ENCODE results near the gene ZNF132.
A peak's percentile ranks its signal among the peaks of the same experiment; 100 is the strongest.
"Not testable (repeated sequence)": the region's sequence is repeated elsewhere in the genome, so short reads cannot be mapped to it uniquely, and the experiment has no call there.

ZNF132 gene

DNA sequence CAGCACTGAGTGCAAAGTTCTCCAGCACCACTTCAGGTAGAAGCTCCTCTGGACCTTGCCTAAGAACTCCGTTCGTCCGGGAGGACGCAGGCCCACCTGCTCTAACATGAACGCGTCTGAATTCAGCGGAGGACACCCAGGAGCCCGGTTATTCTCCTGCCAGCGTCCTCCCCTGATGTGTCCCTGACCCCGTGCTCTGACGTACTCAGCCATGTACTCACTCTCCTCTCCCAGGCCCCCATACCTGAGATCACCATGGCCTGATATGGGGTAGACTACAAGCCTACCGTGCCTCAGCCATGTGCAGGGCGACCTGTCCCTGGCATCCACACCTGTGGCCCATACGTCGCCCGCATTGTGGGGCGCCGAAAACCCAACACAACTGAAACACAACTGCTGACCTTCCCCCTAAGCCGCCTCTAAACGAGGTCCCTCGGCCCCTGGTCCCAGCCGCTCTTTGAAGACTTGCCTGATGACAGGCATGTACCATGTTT lies 32.2 kb downstream of the ZNF132 start:
- H3K4me3 Mint-ChIP-seq, result peak overlapping the region; percentile 95
- H3K9me3 Mint-ChIP-seq, result no peaks in the 10 kb centered on the region
- peaks cover 45% of the 10 kb centered on the region for H3K4me1 Mint-ChIP-seq
- H3K27ac Mint-ChIP-seq, result peak overlapping the region; percentile 93
- DNase-seq, result no peak
- peaks cover 12% of the 10 kb centered on the region for H3K36me3 Mint-ChIP-seq
- H3K27me3 Mint-ChIP-seq, result no peaks in the 10 kb centered on the region
- CTCF ChIA-PET, result interaction anchor here (1.5 kb wide), 2 partner anchors 55 to 186 kb away, joined by 4 read pairs; no protein-coding TSS in a partner anchor

DNA sequence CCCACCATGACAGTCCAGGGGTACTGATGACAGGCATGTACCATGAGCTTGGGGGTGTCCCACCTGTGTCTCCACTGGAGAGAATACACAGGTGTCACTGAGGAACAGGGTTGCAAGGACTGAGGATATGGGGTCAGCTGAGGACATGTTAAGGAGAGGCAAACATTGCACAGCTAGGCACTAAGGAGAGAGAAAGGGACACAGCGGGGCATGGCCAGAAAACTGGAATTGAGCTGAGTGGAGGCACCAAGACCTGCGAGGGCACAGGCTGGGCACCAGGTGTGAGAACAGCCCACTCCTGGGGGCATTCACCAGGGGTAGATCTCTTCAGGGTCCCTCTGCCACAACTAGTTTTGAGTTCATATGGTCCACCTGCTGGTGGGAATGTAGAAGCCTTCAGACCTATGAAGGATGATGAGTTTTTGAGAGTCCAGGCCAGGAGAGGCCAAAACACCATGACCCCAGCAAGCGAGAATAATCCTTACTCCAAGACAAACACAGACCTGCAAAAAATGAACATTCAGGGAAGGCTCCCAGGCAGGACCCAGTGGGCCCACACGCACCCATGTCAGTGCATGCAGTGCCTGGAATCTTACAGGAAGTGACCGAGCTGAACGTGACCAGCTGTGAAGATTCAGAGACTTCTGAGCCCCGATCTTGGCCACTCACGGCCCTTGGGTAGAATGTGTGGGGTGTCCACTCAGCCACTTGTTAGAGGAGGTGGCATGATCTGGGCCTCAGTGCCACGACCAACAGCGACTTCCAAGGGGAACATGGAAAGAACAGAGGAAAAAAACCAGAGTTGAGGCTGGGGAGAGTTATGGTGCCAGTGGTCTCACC lies 32.9 kb downstream of the ZNF132 start:
- CTCF ChIA-PET, result interaction anchor here (1.5 kb wide), 2 partner anchors 56 to 186 kb away, joined by 4 read pairs; no protein-coding TSS in a partner anchor
- H3K4me1 Mint-ChIP-seq, result peaks cover 45% of the 10 kb centered on the region
- no peak for DNase-seq
- peak overlapping the region; percentile 95 for H3K4me3 Mint-ChIP-seq
- peak overlapping the region; percentile 93 for H3K27ac Mint-ChIP-seq
- H3K9me3 Mint-ChIP-seq, result no peaks in the 10 kb centered on the region
- H3K27me3 Mint-ChIP-seq, result no peaks in the 10 kb centered on the region
- peaks cover 10% of the 10 kb centered on the region for H3K36me3 Mint-ChIP-seq

DNA sequence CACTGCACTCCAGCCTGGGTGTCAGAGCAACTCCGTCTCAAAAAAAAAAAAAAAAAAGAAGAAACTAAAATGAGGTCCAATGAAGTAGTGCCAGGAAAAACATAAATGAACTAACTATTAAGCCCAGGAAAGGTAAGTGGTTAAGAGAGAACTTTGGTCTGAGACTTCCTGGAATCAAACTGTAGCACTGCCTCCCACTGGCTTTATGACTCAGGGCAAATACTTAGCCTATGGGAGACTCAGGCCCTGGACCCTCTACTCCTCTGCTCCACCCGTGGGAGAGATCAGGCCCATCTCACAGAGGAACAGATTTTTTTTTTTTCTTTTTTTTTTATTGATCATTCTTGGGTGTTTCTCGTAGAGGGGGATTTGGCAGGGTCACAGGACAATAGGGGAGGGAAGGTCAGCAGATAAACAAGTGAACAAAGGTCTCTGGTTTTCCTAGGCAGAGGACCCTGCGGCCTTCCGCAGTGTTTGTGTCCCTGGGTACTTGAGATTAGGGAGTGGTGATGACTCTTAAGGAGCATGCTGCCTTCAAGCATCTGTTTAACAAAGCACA lies 36.0 kb downstream of the ZNF132 start:
- peaks cover 12% of the 10 kb centered on the region for H3K27me3 Mint-ChIP-seq
- H3K4me1 Mint-ChIP-seq, result peaks cover 50% of the 10 kb centered on the region
- DNase-seq, H3K4me3 Mint-ChIP-seq, H3K36me3 Mint-ChIP-seq, H3K9me3 Mint-ChIP-seq, H3K27ac Mint-ChIP-seq: not testable (repeated sequence)
- CTCF ChIA-PET, result interaction anchor here (0.6 kb wide), 1 partner anchor 87 kb away, joined by 5 read pairs; no protein-coding TSS in a partner anchor

- Mint-ChIP-seq H3K4me3 (peak overlapping the region; percentile 57), H3K27ac (no peak overlapping the region), H3K36me3 (peaks cover 4% of the 10 kb centered on the region), H3K4me1 (peaks cover 36% of the 10 kb centered on the region), H3K27me3 (peaks cover 27% of the 10 kb centered on the region), H3K9me3 (no peaks in the 10 kb centered on the region)
- peak; percentile 45 for DNase-seq
- CTCF ChIA-PET, result interaction anchor here (0.7 kb wide), 1 partner anchor 20 kb away, joined by 3 read pairs; no protein-coding TSS in a partner anchor
Measured at GRCh38 chr19:58401840-58402421, 38.0 kb downstream of the ZNF132 start.

GRCh38 chr19:58400916-58401839 lies 38.8 kb downstream of the ZNF132 start:
- Mint-ChIP-seq H3K4me3 (peak overlapping the region; percentile 92), H3K9me3 (no peaks in the 10 kb centered on the region), H3K4me1 (peaks cover 29% of the 10 kb centered on the region), H3K27ac (peak overlapping the region; percentile 93), H3K27me3 (peaks cover 34% of the 10 kb centered on the region), H3K36me3 (peaks cover 2% of the 10 kb centered on the region)
- CTCF ChIA-PET, result interaction anchor here (1.0 kb wide), 1 partner anchor 113 kb away, joined by 3 read pairs; no protein-coding TSS in a partner anchor
- DNase-seq, result peak; percentile 100

GRCh38 chr19:58400316-58400915 lies 39.5 kb downstream of the ZNF132 start:
- H3K9me3 Mint-ChIP-seq, result no peaks in the 10 kb centered on the region
- peak overlapping the region; percentile 92 for H3K4me3 Mint-ChIP-seq
- peaks cover 29% of the 10 kb centered on the region for H3K4me1 Mint-ChIP-seq
- peaks cover 5% of the 10 kb centered on the region for H3K36me3 Mint-ChIP-seq
- H3K27ac Mint-ChIP-seq, result no peak overlapping the region
- peaks cover 41% of the 10 kb centered on the region for H3K27me3 Mint-ChIP-seq
- DNase-seq, result no peak
- CTCF ChIA-PET, result interaction anchor here (1.0 kb wide), 1 partner anchor 114 kb away, joined by 3 read pairs; no protein-coding TSS in a partner anchor

GRCh38 chr19:58399903-58400302 lies 40.0 kb downstream of the ZNF132 start:
- Mint-ChIP-seq H3K27ac (no peak overlapping the region), H3K4me1 (peaks cover 30% of the 10 kb centered on the region), H3K27me3 (peaks cover 46% of the 10 kb centered on the region), H3K9me3 (no peaks in the 10 kb centered on the region), H3K4me3 (peak overlapping the region; percentile 43), H3K36me3 (peaks cover 7% of the 10 kb centered on the region)
- CTCF ChIA-PET, result interaction anchor here (1.0 kb wide), 1 partner anchor 114 kb away, joined by 3 read pairs; no protein-coding TSS in a partner anchor
- no peak for DNase-seq

GRCh38 chr19:58398545-58398944 lies 41.4 kb downstream of the ZNF132 start:
- CTCF ChIA-PET, result no interaction called here
- Mint-ChIP-seq H3K9me3 (no peaks in the 10 kb centered on the region), H3K4me3 (no peak overlapping the region), H3K27me3 (peaks cover 53% of the 10 kb centered on the region), H3K27ac (no peak overlapping the region), H3K4me1 (peaks cover 30% of the 10 kb centered on the region), H3K36me3 (peaks cover 19% of the 10 kb centered on the region)
- no peak for DNase-seq

- no peaks in the 10 kb centered on the region for H3K9me3 Mint-ChIP-seq
- no peak overlapping the region for H3K4me3 Mint-ChIP-seq
- DNase-seq, result no peak
- H3K36me3 Mint-ChIP-seq, result peaks cover 23% of the 10 kb centered on the region
- CTCF ChIA-PET, result no interaction called here
- H3K4me1 Mint-ChIP-seq, result peaks cover 28% of the 10 kb centered on the region
- no peak overlapping the region for H3K27ac Mint-ChIP-seq
- H3K27me3 Mint-ChIP-seq, result peaks cover 53% of the 10 kb centered on the region
Measured at GRCh38 chr19:58398087-58398486, 41.9 kb downstream of the ZNF132 start.

GRCh38 chr19:58397533-58398037 lies 42.4 kb downstream of the ZNF132 start:
- H3K9me3 Mint-ChIP-seq, result no peaks in the 10 kb centered on the region
- peaks cover 27% of the 10 kb centered on the region for H3K36me3 Mint-ChIP-seq
- no peak overlapping the region for H3K4me3 Mint-ChIP-seq
- H3K27ac Mint-ChIP-seq, result no peak overlapping the region
- H3K27me3 Mint-ChIP-seq, result peaks cover 53% of the 10 kb centered on the region
- DNase-seq, result no peak
- CTCF ChIA-PET, result no interaction called here
- H3K4me1 Mint-ChIP-seq, result peaks cover 29% of the 10 kb centered on the region

GRCh38 chr19:58396691-58397532 lies 43.0 kb downstream of the ZNF132 start:
- peaks cover 28% of the 10 kb centered on the region for H3K36me3 Mint-ChIP-seq
- H3K4me1 Mint-ChIP-seq, result peaks cover 31% of the 10 kb centered on the region
- H3K9me3 Mint-ChIP-seq, result no peaks in the 10 kb centered on the region
- CTCF ChIA-PET, result no interaction called here
- H3K27ac Mint-ChIP-seq, result no peak overlapping the region
- no peak for DNase-seq
- H3K27me3 Mint-ChIP-seq, result peaks cover 53% of the 10 kb centered on the region
- no peak overlapping the region for H3K4me3 Mint-ChIP-seq

GRCh38 chr19:58395979-58396627 lies 43.9 kb downstream of the ZNF132 start:
- peaks cover 34% of the 10 kb centered on the region for H3K36me3 Mint-ChIP-seq
- peaks cover 49% of the 10 kb centered on the region for H3K27me3 Mint-ChIP-seq
- no peak overlapping the region for H3K27ac Mint-ChIP-seq
- no peak for DNase-seq
- H3K4me3 Mint-ChIP-seq, result no peak overlapping the region
- CTCF ChIA-PET, result no interaction called here
- no peaks in the 10 kb centered on the region for H3K9me3 Mint-ChIP-seq
- H3K4me1 Mint-ChIP-seq, result peaks cover 29% of the 10 kb centered on the region
